ENCODE measurements around the gene DPP9.

DNA sequence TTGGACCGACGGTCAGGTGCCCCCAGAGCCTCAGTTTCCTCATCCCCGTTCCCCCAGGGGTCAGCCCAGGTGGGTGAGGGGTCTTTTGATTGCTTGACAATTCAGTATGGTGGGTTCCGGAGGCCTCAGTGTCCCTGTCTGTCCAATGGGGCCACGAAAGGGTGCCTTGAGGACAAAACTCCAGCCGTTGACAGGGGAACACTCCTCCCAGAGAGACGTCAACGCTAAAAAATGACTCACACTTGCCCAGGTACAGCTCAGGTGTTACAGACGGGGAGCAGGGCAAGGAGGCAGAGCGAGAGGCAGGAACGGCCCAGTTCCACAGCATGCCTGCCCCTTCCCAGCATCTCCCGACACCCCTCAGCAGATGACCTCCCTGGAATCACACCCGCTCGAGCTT is 82.5 kb downstream of the DPP9 start:
- TF ChIP-seq POLR2A (IDR thresholded peaks at IDR 0.05; ENCODE audit: control extremely low read depth in 1 of 2, low read depth in 2 of 2, low read length in 2 of 2) (no peak), SIRT6 (IDR thresholded peaks at IDR 0.05; ENCODE audit: low read length) (no peak), MAFK (IDR thresholded peaks at IDR 0.05; ENCODE audit: low read depth, low read length) (no peak)
- TF ChIP-seq, protein P1, sequence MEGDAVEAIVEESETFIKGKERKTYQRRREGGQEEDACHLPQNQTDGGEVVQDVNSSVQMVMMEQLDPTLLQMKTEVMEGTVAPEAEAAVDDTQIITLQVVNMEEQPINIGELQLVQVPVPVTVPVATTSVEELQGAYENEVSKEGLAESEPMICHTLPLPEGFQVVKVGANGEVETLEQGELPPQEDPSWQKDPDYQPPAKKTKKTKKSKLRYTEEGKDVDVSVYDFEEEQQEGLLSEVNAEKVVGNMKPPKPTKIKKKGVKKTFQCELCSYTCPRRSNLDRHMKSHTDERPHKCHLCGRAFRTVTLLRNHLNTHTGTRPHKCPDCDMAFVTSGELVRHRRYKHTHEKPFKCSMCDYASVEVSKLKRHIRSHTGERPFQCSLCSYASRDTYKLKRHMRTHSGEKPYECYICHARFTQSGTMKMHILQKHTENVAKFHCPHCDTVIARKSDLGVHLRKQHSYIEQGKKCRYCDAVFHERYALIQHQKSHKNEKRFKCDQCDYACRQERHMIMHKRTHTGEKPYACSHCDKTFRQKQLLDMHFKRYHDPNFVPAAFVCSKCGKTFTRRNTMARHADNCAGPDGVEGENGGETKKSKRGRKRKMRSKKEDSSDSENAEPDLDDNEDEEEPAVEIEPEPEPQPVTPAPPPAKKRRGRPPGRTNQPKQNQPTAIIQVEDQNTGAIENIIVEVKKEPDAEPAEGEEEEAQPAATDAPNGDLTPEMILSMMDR (IDR thresholded peaks at IDR 0.05; ENCODE audit: control extremely low read depth in 1 of 3, insufficient read depth in 1 of 3, low read depth in 1 of 3, low read length in 3 of 3): no peak
